Testis (tissue), 3 donors: Measurements from ENCODE around the gene DHRS2. TPM values are rescaled to one million over a fixed set of nuclear protein-coding genes. Genes with fewer than 3 reads are reported as not detected.

Experiments
- DNase-seq: peaks from one replicate; pipeline ENCODE4 v3.0.0-alpha.2; 2019
- H3K27ac ChIP-seq, 2 donors: fragments of 200-600 bp; sonication (generic); one replicate each; pipeline ENCODE4 v1.5.1; 2019
- H3K27me3 ChIP-seq: fragments of 200-600 bp; sonication (generic); one replicate; pipeline ENCODE4 v1.5.1; 2019
- H3K36me3 ChIP-seq: fragments of 200-600 bp; sonication (generic); one replicate; pipeline ENCODE4 v1.5.1; 2017; ENCODE audit warnings: low read depth; ENCODE audit errors: missing control alignments
- H3K4me1 ChIP-seq: fragments of 200-600 bp; sonication (generic); one replicate; pipeline ENCODE4 v1.5.1; 2019
- H3K4me3 ChIP-seq, 2 donors: fragments of 200-600 bp; sonication (generic); one replicate each; pipeline ENCODE4 v1.5.1; 2017 to 2019
- H3K9me3 ChIP-seq: fragments of 200-600 bp; sonication (generic); one replicate; pipeline ENCODE4 v1.5.1; 2017
- CTCF ChIP-seq, 3 experiments: fragments of 450-650 bp in 2 of 3; fragments of 200-600 bp in 1 of 3; sonication (generic) in 1 of 3; IDR thresholded peaks; one replicate each; pipeline ENCODE4 v1.5.1; 2016 to 2019; ENCODE audit warnings: antibody characterized with exemption in 3 of 3, mild to moderate bottlenecking in 2 of 3, moderate library complexity in 1 of 3
- POLR2A ChIP-seq: fragments of 450-650 bp; IDR thresholded peaks from one replicate; pipeline ENCODE4 v1.6.1; 2017; ENCODE audit warnings: antibody characterized with exemption, mild to moderate bottlenecking, moderate library complexity
- WGBS, 2 donors: methylation state at CpG; one replicate each; pipeline ENCODE4 v1.1.5; 2018; 5-methylcytosine and 5-hydroxymethylcytosine counted together
- intact Hi-C: fragments of 100-400 bp; cut with DNase I; formaldehyde crosslinking; loops from one replicate; pipeline ENCODE4 v1.15.1; 2023; ENCODE audit warnings: low total_unique reads
- polyA plus RNA-seq: library from polyadenylated mRNA; stranded (reverse); fragments of 350-450 nt; fragmentation: Illumina TruSeq; extraction: RNeasy Lipid Tissue Mini Kit (QIAGEN cat#74804); gene quantifications from one replicate; pipeline ENCODE4 v1.2.3, GENCODE V29; 2014; ENCODE audit warnings: low read depth, low replicate concordance; ENCODE audit not compliant: insufficient read depth
- total RNA-seq, 2 donors: library from RNA; depleted of rRNA; stranded (reverse); fragments of >200 nt; gene quantifications; one replicate each; pipeline ENCODE4 v1.2.3, GENCODE V29; 2016

DHRS2 gene
- total and polyA plus RNA-seq, 3 donors from 2014 or later, result 3.3 to 6.1 (median 4.1) TPM

GRCh38 chr14:23618415-23618988 is 17.7 kb upstream of the DHRS2 start:
- intact Hi-C loops, result no loop called here
- 87 to 90% methylated on average over 2 of the region's 2 CpGs for WGBS, 2 donors
- Histone ChIP-seq H3K27ac (no peak overlapping the region), H3K4me1 (no peaks in the 10 kb centered on the region), H3K36me3 (no peaks in the 10 kb centered on the region), H3K4me3 (no peak overlapping the region), H3K27me3 (no peaks in the 10 kb centered on the region), H3K9me3 (no peaks in the 10 kb centered on the region)
- DNase-seq, result no peak
- TF ChIP-seq POLR2A, result no peak
- no peak for TF ChIP-seq CTCF (IDR thresholded peaks at IDR 0.05)

DNA sequence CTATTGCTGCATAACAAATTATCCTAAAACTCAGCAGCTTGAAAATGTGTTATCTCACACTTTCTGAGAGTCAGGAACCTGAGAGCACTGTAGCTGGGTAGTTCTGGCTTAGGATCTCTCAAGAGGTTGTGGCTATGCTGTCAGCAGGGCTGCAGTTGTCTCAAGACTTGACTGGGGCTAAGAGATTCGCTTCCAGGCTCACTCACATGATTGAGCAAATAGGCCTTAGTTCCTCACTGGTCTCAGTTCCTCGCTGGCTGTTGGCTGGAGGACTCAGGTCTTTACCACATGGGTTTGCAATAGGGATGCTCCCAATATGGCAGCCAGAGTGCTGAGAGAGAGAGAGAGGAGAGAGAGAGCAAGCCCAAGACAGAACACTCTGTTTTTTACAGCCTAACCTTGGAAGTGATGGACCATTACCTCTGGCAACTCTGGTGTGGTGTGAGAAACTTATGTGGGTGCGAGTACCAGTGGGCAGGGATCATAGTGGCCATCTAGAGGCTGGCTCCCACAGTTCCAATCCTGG is 15.9 kb upstream of the DHRS2 start:
- intact Hi-C loops, result no loop called here
- Histone ChIP-seq H3K27ac (no peak overlapping the region), H3K4me3 (no peak overlapping the region), H3K4me1 (no peaks in the 10 kb centered on the region), H3K36me3 (no peaks in the 10 kb centered on the region), H3K9me3 (no peaks in the 10 kb centered on the region), H3K27me3 (no peaks in the 10 kb centered on the region)
- WGBS, 2 donors, result 81 to 93% methylated on average over 3 of the region's 3 CpGs
- TF ChIP-seq CTCF (IDR thresholded peaks at IDR 0.05) (no peak), POLR2A (no peak)
- no peak for DNase-seq

- H3K27me3 ChIP-seq, result no peaks in the 10 kb centered on the region
- H3K4me3 ChIP-seq, result no peak overlapping the region
- intact Hi-C loops, result no loop called here
- H3K9me3 ChIP-seq, result no peaks in the 10 kb centered on the region
- no peak for TF ChIP-seq CTCF (IDR thresholded peaks at IDR 0.05)
- TF ChIP-seq POLR2A, result no peak
- H3K36me3 ChIP-seq, result no peaks in the 10 kb centered on the region
- no peak overlapping the region for H3K27ac ChIP-seq
- no peak for DNase-seq
- H3K4me1 ChIP-seq, result no peaks in the 10 kb centered on the region
- 62 to 63% methylated on average over 6 of the region's 6 CpGs for WGBS, 2 donors
Observed at GRCh38 chr14:23621204-23621931, 14.8 kb upstream of the DHRS2 start.

GRCh38 chr14:23621932-23622730 is 14.0 kb upstream of the DHRS2 start:
- no peaks in the 10 kb centered on the region for H3K36me3 ChIP-seq
- WGBS, 2 donors, result 90 to 92% methylated on average over 4 of the region's 4 CpGs
- no peak overlapping the region for H3K4me3 ChIP-seq
- intact Hi-C loops, result no loop called here
- H3K9me3 ChIP-seq, result no peaks in the 10 kb centered on the region
- no peak for DNase-seq
- H3K27ac ChIP-seq, result no peak overlapping the region
- H3K27me3 ChIP-seq, result no peaks in the 10 kb centered on the region
- TF ChIP-seq CTCF (IDR thresholded peaks at IDR 0.05) (no peak), POLR2A (no peak)
- H3K4me1 ChIP-seq, result no peaks in the 10 kb centered on the region
